Epithelial cell of proximal tubule (primary cell): ENCODE results near the gene ZNF888. TPM values are rescaled to one million over a fixed set of nuclear protein-coding genes. Genes with fewer than 3 reads are reported as not detected.
A peak's percentile ranks its signal among the peaks of the same experiment; 100 is the strongest.
"Not testable (repeated sequence)": the region's sequence is repeated elsewhere in the genome, so short reads cannot be mapped to it uniquely, and the experiment has no call there.

ENCODE experiments used
- DNase-seq: peaks from one replicate; pipeline ENCODE4 v3.0.0-alpha.2; 2011; ENCODE audit warnings: low read depth
- H3K4me3 ChIP-seq: 2 replicates; pipeline ENCODE4 v1.5.1; 2011; ENCODE audit warnings: low read depth, mild to moderate bottlenecking, low read length
- CTCF ChIP-seq: conservative IDR thresholded peaks from 2 replicates; pipeline ENCODE4 v1.5.1; 2012; ENCODE audit warnings: low read depth, mild to moderate bottlenecking, low read length
- total RNA-seq: library from RNA; depleted of rRNA; stranded (reverse); fragments of >200 nt; gene quantifications from 2 replicates; pipeline ENCODE4 v1.2.3, GENCODE V29; 2015

The ZNF888 gene
- total RNA-seq, 1 donor from 2014 or later, result 6.3 TPM

- no peak for DNase-seq
- TF ChIP-seq CTCF, result no peak
- no peak overlapping the region for H3K4me3 ChIP-seq
These were observed 31.9 kb downstream of the ZNF888 start for GRCh38 chr19:52891336-52891735.

GRCh38 chr19:52889931-52890330, 33.3 kb downstream of the ZNF888 start:
- TF ChIP-seq CTCF, result no peak
- DNase-seq, result no peak

DNA sequence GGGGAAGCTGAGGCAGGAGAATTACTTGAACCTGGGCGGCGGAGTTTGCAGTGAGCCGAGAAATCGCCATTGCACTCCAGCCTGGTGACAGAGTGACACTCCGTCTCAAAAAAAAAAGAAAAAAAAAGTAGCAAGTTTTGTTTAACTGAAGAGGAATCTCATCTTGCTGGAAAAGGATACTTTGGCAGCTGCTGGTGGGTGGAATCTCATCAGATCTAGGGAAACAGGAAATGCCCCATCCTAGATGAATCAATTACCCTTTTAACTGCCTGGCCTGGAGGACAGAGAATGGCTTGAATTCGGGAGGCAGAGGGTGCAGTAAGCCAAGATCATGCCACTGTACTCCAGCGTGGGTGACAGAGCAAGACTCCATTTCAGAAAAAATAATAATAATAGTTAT, 34.2 kb downstream of the ZNF888 start:
- DNase-seq, result no peak
- H3K4me3 ChIP-seq, result no peak overlapping the region
- TF ChIP-seq CTCF, result no peak

More at GRCh38 chr19:52889931-52890330, 33.3 kb downstream of the ZNF888 start:
- H3K4me3 ChIP-seq, result no peak overlapping the region

DNA sequence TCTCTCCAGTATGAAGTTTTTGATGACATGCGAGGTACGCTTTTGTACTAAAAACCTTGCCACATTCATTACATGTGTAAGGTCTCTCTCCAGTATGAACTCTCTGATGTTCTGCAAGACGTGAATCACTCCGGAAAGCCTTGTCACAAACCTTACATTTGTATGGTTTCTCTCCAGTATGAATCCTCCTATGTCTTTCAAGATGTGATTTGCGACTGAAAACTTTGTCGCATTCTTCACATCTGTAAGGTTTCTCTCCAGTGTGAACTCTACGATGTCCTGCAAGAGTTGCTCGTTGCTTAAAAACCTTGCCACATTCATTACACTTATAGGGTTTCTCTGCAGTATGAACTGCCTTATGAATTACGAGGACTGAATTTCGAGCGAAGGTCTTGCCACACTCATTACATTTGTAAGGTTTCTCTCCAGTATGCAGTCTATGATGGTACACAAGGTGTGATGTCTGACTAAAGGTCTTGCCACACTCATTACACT, 42.3 kb downstream of the ZNF888 start:
- no peak for TF ChIP-seq CTCF
- DNase-seq, result no peak

GRCh38 chr19:52872996-52873395, 50.2 kb downstream of the ZNF888 start:
- not testable (repeated sequence) for H3K4me3 ChIP-seq, DNase-seq

More for the DNA sequence above, 42.3 kb downstream of the ZNF888 start:
- H3K4me3 ChIP-seq, result no peak overlapping the region

DNA sequence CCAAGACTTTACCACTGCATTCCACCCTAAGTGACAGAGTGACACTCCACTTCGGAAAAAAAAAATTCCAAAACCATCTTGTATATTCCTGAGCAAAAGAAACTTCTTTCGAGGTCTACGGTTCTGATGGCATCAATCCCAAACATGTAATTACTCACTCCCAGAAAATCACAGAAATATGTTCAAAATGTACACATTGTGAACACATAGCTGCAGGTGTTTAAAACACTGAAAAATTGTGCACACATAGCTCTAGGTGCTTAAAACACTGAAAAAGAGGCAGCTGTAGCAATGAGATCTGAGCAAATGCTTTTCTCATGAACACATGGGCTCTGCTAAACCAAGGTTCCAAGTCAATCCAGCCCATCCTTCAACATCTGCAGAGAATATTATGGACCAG, 51.8 kb downstream of the ZNF888 start:
- no peak for TF ChIP-seq CTCF
- no peak overlapping the region for H3K4me3 ChIP-seq
- DNase-seq, result no peak

- H3K4me3 ChIP-seq, DNase-seq: not testable (repeated sequence)
These were observed 55.2 kb downstream of the ZNF888 start for GRCh38 chr19:52868031-52868430.

GRCh38 chr19:52857378-52858191, 65.6 kb downstream of the ZNF888 start, which contains the start of gene ZNF468:
ZNF468 (minus strand) TSS chr19:52857619; CDS start chr19:52854272, 3,347 bp downstream.
- not testable (repeated sequence) for DNase-seq
- H3K4me3 ChIP-seq, result peak within 1 kb of the TSS; percentile 80

DNA sequence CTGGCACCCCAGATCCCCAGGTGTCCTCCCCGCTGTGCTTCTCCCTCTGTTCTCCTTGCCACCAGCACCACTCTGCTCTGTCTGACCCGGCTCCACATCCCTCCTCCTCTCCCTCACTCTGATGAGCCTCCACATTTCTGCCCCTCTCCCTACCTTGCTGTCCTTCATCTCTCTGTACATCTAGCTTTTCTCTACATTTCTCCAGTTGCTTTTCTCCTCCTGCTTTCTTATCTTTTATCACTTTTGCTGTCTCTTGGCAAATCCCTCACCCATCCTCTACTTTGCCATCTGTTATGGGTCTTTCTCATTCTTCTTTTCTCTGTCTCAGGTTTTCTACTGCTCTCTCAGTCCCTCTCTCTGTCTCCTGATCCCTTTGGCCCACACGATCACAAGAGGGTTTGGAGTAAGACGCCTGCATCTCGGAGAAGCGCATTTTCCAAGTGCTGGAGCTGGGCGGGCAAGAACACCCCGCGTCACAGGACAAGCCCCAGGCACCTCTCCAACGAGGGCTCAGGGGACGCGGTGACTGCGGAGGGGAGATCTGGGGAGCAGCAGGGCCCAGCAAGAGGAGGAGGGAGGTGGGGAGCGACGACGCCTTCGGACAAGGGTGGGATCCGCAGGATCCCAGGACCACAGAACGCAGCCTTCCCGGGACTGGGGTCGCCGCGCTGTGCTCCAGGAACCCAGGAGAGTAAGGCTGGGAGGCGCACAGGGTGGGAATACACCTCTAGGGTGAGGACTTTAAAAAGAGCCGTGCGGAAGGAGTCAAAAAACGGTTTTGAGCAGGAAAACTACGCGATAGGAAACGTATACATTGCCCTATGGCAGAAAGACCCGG, 66.5 kb downstream of the ZNF888 start:
- H3K4me3 ChIP-seq, result peak overlapping the region; percentile 80
- DNase-seq, result not testable (repeated sequence)
